Measurements from ENCODE around the gene ZNF669.

Gene ZNF669

DNA sequence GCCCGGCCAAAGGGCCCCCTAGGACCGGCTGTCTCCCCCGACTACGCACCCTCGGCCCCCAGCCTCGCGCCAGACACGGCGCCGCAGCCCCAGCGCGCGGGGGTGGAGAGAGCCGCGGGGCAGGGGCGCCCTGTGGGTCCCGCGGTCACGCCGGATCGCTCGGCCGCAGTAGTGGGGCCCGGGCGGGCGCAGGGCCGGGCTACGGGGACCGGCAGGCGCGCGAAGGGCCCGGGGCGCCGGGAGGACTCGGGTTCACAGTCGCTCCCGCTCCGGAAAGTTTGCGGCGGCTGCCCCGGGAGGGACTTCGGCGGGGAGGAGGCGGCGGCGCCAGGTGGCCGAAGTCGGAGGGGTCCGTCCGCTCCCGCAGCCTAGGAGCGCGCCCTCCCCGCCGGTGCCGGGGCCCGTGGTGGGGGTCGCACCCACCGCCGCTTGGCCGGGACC is 7.1 kb upstream of the ZNF669 start:
- H3K27ac ChIP-seq (ENCODE audit: low read depth, low read length): no peak overlapping the region
- peaks cover 47% of the 10 kb centered on the region for H3K27me3 ChIP-seq (ENCODE audit: insufficient read depth, low read length)
- no peaks in the 10 kb centered on the region for H3K36me3 ChIP-seq (ENCODE audit: insufficient read depth, low read length)
- H3K4me1 ChIP-seq (ENCODE audit: insufficient read depth, low read length): peaks cover 4% of the 10 kb centered on the region; the same call in 1 of the 2 replicates
- no peaks in the 10 kb centered on the region for H3K9me3 ChIP-seq (ENCODE audit: insufficient read depth, low read depth, low read length)
- WGBS: 1% methylated on average over 62 of the region's 62 CpGs
- peak overlapping the region; percentile 74 for H3K4me3 ChIP-seq (ENCODE audit: low read length)
- H3K9ac ChIP-seq (ENCODE audit: low read depth, low read length): peak overlapping the region; percentile 69

DNA sequence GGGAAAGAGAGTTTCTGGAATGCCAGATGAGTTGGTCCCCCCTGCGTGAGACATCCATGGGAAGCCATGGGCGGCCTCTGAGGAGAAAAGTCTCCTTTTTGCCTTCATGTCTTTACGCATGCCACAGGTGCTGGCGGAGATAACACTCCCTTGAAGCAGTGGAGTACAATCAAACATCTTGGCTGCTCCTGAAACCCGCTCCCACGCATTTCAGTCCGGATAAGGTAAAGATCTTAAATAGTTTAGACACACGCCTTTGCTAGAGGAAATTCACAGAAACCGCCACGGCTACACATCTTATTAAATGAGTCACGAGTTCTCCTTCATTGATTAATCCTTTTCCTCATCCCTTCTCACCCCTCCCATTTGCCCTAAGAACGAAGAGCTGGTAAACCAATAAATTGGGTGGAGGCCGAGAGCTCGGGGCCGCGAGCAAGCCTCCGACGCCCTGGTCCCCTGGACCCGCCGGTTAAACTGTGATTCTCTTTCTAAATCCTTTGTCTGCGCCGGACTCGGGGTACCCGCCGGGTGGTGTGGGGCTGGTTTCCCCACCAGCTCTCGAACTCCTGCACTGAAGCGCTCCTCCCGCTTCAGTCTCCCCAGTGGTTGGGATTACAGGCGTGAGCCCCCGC is 6.6 kb upstream of the ZNF669 start:
- WGBS: 28% methylated on average over 30 of the region's 30 CpGs
- Histone ChIP-seq H3K36me3 (ENCODE audit: insufficient read depth, low read length) (no peaks in the 10 kb centered on the region), H3K9ac (ENCODE audit: low read depth, low read length) (peak overlapping the region; percentile 69), H3K9me3 (ENCODE audit: insufficient read depth, low read depth, low read length) (no peaks in the 10 kb centered on the region), H3K4me3 (ENCODE audit: low read length) (peak overlapping the region; percentile 74), H3K4me1 (ENCODE audit: insufficient read depth, low read length) (peaks cover 9% of the 10 kb centered on the region; the same call in 1 of the 2 replicates), H3K27ac (ENCODE audit: low read depth, low read length) (no peak overlapping the region), H3K27me3 (ENCODE audit: insufficient read depth, low read length) (peaks cover 47% of the 10 kb centered on the region)

DNA sequence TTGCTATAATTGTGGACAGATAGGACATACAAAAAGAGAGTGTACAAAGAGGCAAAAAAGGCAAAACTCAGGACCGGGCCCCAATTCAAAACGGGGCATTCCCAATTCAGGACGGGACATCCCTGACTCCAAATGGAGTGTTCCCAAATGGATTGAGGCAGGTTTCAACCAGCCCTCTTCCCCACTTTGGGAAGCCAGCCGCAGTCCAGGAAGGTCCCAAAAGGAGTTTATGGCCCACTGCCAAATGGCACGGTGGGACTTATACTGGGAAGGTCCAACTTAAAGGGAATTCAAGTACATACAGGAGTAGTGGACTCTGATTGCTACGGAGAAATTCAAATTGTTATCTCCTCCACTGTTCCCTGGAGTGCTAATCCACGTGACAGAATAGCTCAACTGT is 3.5 kb upstream of the ZNF669 start:
- Histone ChIP-seq H3K27ac (ENCODE audit: low read depth, low read length) (no peak overlapping the region), H3K27me3 (ENCODE audit: insufficient read depth, low read length) (peaks cover 37% of the 10 kb centered on the region), H3K36me3 (ENCODE audit: insufficient read depth, low read length) (peaks cover 3% of the 10 kb centered on the region; the same call in 1 of the 2 replicates), H3K9ac (ENCODE audit: low read depth, low read length) (no peak overlapping the region), H3K9me3 (ENCODE audit: insufficient read depth, low read depth, low read length) (no peaks in the 10 kb centered on the region), H3K4me1 (ENCODE audit: insufficient read depth, low read length) (peaks cover 27% of the 10 kb centered on the region), H3K4me3 (ENCODE audit: low read length) (no peak overlapping the region)
- WGBS: 91% methylated on average over 7 of the region's 7 CpGs

DNA sequence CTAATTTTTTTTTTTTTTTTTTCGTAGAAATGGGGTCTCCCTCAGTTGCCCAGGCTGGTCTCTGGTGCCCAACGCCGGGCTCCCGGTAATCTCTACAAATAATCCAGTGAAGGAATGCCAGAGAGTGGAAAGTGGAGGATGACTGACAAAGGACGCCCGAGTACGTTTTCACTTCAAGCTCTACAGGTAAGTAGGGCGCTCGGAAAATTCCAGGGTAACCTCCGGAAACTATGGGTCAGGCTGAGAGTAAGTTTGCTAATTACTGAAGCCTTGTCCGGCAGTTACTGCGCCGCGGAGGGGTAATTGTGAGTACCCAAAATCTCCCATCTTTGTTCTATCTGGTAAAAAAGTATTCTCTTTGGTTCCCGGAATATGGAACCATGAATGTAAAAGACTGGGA is 1.8 kb upstream of the ZNF669 start:
- Histone ChIP-seq H3K4me1 (ENCODE audit: insufficient read depth, low read length) (peaks cover 27% of the 10 kb centered on the region), H3K9me3 (ENCODE audit: insufficient read depth, low read depth, low read length) (peaks cover 5% of the 10 kb centered on the region; the same call in 1 of the 2 replicates), H3K36me3 (ENCODE audit: insufficient read depth, low read length) (peaks cover 19% of the 10 kb centered on the region), H3K27ac (ENCODE audit: low read depth, low read length) (no peak overlapping the region), H3K9ac (ENCODE audit: low read depth, low read length) (no peak overlapping the region), H3K4me3 (ENCODE audit: low read length) (no peak overlapping the region), H3K27me3 (ENCODE audit: insufficient read depth, low read length) (peaks cover 20% of the 10 kb centered on the region)
- WGBS: 95% methylated on average over 15 of the region's 15 CpGs

DNA sequence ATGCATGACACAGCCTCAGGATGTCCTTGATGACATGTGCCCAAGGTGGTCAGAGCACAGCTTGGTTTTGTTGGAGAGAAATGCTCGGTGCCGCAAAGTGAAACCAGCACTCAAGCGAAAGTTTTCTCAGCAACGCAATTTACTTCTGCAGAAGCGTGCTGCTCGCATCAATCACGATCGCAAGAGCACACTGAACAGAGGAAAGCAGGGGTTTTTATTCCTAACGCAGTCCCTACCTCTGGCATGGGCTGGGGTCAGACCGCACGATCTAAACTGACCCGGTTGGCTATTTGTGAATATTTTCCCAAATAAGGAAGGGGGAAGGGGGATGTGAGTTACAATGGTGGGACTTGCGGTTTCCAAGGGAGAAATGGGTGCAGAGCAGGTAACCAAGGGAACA is 809 bp upstream of the ZNF669 start:
- 88% methylated on average over 13 of the region's 13 CpGs for WGBS
- Histone ChIP-seq H3K9me3 (ENCODE audit: insufficient read depth, low read depth, low read length) (peaks cover 11% of the 10 kb centered on the region; the same call in 1 of the 2 replicates), H3K27me3 (ENCODE audit: insufficient read depth, low read length) (peaks cover 10% of the 10 kb centered on the region), H3K4me3 (ENCODE audit: low read length) (peak overlapping the region; percentile 25), H3K36me3 (ENCODE audit: insufficient read depth, low read length) (peaks cover 29% of the 10 kb centered on the region), H3K9ac (ENCODE audit: low read depth, low read length) (peak overlapping the region; percentile 40), H3K27ac (ENCODE audit: low read depth, low read length) (peak overlapping the region; percentile 63; the same call in 1 of the 2 replicates), H3K4me1 (ENCODE audit: insufficient read depth, low read length) (peaks cover 24% of the 10 kb centered on the region)

DNA sequence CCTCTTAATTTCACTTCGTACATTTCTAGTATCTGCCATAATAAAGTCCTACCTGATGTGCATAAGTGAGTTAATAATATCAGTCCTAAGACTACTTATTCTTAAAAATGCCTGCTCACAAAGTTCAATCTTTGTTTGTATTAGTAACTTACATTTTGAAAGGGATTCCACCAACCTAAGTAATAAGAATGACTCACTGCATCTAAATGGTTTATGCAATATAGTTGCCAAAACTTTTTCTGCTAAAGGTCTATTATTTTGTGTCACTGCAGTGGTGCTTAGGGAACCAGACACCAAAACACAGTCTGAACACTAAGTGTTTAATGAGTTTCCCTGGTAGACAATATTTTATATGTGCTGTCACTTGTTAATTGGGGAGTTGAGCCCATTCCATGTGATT is 1.8 kb downstream of the ZNF669 start:
- H3K27me3 ChIP-seq (ENCODE audit: insufficient read depth, low read length): no peaks in the 10 kb centered on the region
- WGBS: no CpG with 5 or more reads among the region's 1 CpG
- peaks cover 43% of the 10 kb centered on the region for H3K36me3 ChIP-seq (ENCODE audit: insufficient read depth, low read length)
- H3K4me3 ChIP-seq (ENCODE audit: low read length): peak overlapping the region; percentile 95
- peaks cover 11% of the 10 kb centered on the region; the same call in 1 of the 2 replicates for H3K9me3 ChIP-seq (ENCODE audit: insufficient read depth, low read depth, low read length)
- no peak overlapping the region for H3K9ac ChIP-seq (ENCODE audit: low read depth, low read length)
- H3K4me1 ChIP-seq (ENCODE audit: insufficient read depth, low read length): peaks cover 24% of the 10 kb centered on the region
- no peak overlapping the region for H3K27ac ChIP-seq (ENCODE audit: low read depth, low read length)

DNA sequence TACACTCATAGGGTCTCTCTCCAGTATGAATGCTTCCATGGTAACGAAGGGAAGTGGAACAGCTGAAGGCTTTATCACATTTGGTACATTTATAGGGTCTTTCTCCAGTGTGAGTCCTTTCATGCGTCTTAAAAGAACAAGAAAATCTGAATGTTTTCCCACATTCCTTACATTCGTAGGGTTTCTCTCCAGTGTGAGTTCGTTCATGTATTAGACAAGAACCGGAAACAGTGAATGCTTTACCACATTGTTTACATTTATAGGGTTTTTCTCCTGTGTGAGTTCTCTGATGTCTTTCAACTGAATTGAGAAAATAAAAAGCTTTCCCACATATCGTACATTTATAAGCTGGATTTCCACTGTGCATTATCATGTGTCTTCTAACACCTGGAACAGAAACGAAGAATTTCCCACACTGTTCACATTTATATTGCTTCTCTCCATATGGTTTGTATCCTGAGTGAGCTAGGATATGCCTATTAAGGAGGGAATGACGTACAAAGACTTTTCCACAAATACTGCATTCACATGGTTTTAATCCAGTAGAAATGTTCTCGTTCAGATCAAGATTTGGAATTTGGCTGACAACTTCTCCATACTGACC is 3.4 kb downstream of the ZNF669 start:
- Histone ChIP-seq H3K27me3 (ENCODE audit: insufficient read depth, low read length) (no peaks in the 10 kb centered on the region), H3K9ac (ENCODE audit: low read depth, low read length) (no peak overlapping the region), H3K4me1 (ENCODE audit: insufficient read depth, low read length) (peaks cover 18% of the 10 kb centered on the region), H3K27ac (ENCODE audit: low read depth, low read length) (no peak overlapping the region), H3K36me3 (ENCODE audit: insufficient read depth, low read length) (peaks cover 48% of the 10 kb centered on the region), H3K9me3 (ENCODE audit: insufficient read depth, low read depth, low read length) (peaks cover 11% of the 10 kb centered on the region; the same call in 1 of the 2 replicates), H3K4me3 (ENCODE audit: low read length) (no peak overlapping the region)
- WGBS: 96% methylated on average over 9 of the region's 9 CpGs

DNA sequence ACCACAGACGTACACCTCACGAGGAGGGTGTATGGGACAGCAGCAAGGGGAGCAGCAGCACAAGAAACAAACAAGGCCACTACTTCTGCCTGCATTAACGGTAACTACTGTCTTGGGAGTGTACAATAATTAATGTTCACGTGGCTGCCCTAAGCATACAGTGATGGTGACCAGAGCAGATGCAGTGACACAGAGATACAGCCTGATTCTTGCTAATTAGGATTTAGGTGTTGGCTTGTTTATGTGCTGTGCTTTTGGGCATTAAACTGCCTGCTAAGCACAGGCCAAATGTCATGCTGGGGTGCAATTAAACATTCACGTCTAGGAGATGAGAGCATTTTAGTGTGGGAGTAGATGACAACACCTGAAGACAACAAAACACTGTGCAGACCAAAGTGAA is 7.2 kb downstream of the ZNF669 start:
- Histone ChIP-seq H3K36me3 (ENCODE audit: insufficient read depth, low read length) (peaks cover 39% of the 10 kb centered on the region), H3K27me3 (ENCODE audit: insufficient read depth, low read length) (no peaks in the 10 kb centered on the region), H3K9ac (ENCODE audit: low read depth, low read length) (no peak overlapping the region), H3K4me1 (ENCODE audit: insufficient read depth, low read length) (no peaks in the 10 kb centered on the region), H3K4me3 (ENCODE audit: low read length) (no peak overlapping the region), H3K27ac (ENCODE audit: low read depth, low read length) (no peak overlapping the region), H3K9me3 (ENCODE audit: insufficient read depth, low read depth, low read length) (peaks cover 9% of the 10 kb centered on the region; the same call in 1 of the 2 replicates)
- 96% methylated on average over 5 of the region's 5 CpGs for WGBS

DNA sequence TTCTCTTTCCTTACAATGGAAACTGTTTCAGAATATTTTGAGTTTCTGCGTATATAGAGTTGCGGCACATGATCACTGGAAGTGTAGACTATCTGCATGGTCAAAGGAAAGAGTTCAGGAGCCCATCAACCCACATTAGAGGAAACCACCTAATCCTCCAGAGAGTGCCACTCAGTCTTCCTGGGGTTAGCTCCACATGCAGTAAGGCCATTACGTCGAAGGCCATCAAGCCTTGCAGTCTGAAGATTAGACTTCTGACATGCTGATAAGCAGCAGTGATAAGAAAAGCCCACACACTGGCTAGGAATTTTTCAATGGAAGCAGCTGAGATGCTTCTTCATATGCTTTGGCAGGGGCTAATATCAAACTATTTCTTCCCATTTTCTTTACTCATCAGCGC is 7.6 kb downstream of the ZNF669 start:
- Histone ChIP-seq H3K9ac (ENCODE audit: low read depth, low read length) (no peak overlapping the region), H3K9me3 (ENCODE audit: insufficient read depth, low read depth, low read length) (peaks cover 9% of the 10 kb centered on the region; the same call in 1 of the 2 replicates), H3K4me1 (ENCODE audit: insufficient read depth, low read length) (no peaks in the 10 kb centered on the region), H3K27me3 (ENCODE audit: insufficient read depth, low read length) (no peaks in the 10 kb centered on the region), H3K36me3 (ENCODE audit: insufficient read depth, low read length) (peaks cover 35% of the 10 kb centered on the region), H3K27ac (ENCODE audit: low read depth, low read length) (no peak overlapping the region), H3K4me3 (ENCODE audit: low read length) (no peak overlapping the region)
- 92% methylated on average over 5 of the region's 5 CpGs for WGBS

DNA sequence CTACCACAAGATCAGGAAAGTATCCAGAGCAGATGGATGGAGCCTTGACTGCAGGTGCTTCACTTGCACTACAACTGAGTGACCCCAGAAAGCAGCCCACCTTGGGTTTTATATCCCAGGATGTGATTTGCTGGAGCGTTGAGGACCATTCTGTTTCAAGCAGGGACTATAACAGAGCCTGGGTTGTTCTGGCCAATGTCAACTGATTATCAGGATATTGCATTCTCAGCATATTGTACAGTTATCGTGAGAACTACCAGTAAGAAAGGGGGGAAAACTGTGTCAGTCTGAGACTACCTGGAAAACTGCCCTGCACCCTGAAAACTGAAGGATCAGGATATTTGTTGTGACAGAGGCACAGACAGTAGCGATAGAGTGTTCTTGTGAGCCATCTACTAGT is 8.0 kb downstream of the ZNF669 start:
- Histone ChIP-seq H3K9ac (ENCODE audit: low read depth, low read length) (no peak overlapping the region), H3K27ac (ENCODE audit: low read depth, low read length) (no peak overlapping the region), H3K9me3 (ENCODE audit: insufficient read depth, low read depth, low read length) (peaks cover 7% of the 10 kb centered on the region; the same call in 1 of the 2 replicates), H3K4me3 (ENCODE audit: low read length) (no peak overlapping the region), H3K36me3 (ENCODE audit: insufficient read depth, low read length) (peaks cover 30% of the 10 kb centered on the region), H3K4me1 (ENCODE audit: insufficient read depth, low read length) (no peaks in the 10 kb centered on the region), H3K27me3 (ENCODE audit: insufficient read depth, low read length) (no peaks in the 10 kb centered on the region)
- 93% methylated on average over 3 of the region's 3 CpGs for WGBS

DNA sequence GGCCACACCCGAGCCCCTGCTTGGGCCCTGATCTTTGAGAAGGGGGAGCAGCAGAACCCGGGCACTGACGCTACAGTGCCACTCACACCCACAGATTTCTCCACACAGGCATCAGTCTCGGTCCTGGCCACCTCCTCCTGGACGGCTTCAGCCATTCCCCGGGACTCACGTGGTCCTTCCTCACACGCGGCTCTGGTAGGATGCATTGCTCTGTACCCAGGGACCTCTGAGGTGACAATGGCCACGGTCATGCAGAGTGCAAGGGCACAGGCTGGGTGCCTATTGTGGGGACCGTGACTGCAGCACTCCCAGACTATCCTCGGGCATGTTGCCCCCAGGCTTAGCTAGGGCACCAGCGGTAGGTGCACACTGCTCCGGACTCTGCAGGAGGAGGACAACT is 13.7 kb downstream of the ZNF669 start:
- Histone ChIP-seq H3K4me1 (ENCODE audit: insufficient read depth, low read length) (no peaks in the 10 kb centered on the region), H3K9ac (ENCODE audit: low read depth, low read length) (no peak overlapping the region), H3K27me3 (ENCODE audit: insufficient read depth, low read length) (no peaks in the 10 kb centered on the region), H3K9me3 (ENCODE audit: insufficient read depth, low read depth, low read length) (no peaks in the 10 kb centered on the region), H3K36me3 (ENCODE audit: insufficient read depth, low read length) (no peaks in the 10 kb centered on the region), H3K27ac (ENCODE audit: low read depth, low read length) (no peak overlapping the region), H3K4me3 (ENCODE audit: low read length) (no peak overlapping the region)
- WGBS: 83% methylated on average over 14 of the region's 14 CpGs
